Activated naive CD8-positive, alpha-beta T cell (primary cell): ENCODE data around the gene POU5F1.

ENCODE experiments used
- H3K27ac Mint-ChIP-seq: one replicate; pipeline ENCODE4 v1.8.0; 2021; ENCODE audit warnings: mixed read lengths
- H3K27me3 Mint-ChIP-seq: one replicate; pipeline ENCODE4 v1.8.0; 2021; ENCODE audit warnings: mixed read lengths
- H3K36me3 Mint-ChIP-seq: one replicate; pipeline ENCODE4 v1.8.0; 2021; ENCODE audit warnings: mixed read lengths
- H3K4me1 Mint-ChIP-seq: one replicate; pipeline ENCODE4 v1.8.0; 2021; ENCODE audit warnings: low read depth, mixed read lengths
- H3K4me3 Mint-ChIP-seq: one replicate; pipeline ENCODE4 v1.8.0; 2021; ENCODE audit warnings: mild to moderate bottlenecking, mixed read lengths
- H3K9me3 Mint-ChIP-seq: one replicate; pipeline ENCODE4 v1.8.0; 2021; ENCODE audit warnings: low read depth, mixed read lengths

The POU5F1 gene

GRCh38 chr6:31143148-31143547 is 27.3 kb downstream of the POU5F1 start:
- peaks cover 2% of the 10 kb centered on the region for H3K36me3 Mint-ChIP-seq
- no peaks in the 10 kb centered on the region for H3K27me3 Mint-ChIP-seq
- H3K27ac Mint-ChIP-seq = no peak overlapping the region
- no peak overlapping the region for H3K4me3 Mint-ChIP-seq
- H3K4me1 Mint-ChIP-seq = peaks cover 2% of the 10 kb centered on the region
- H3K9me3 Mint-ChIP-seq = no peaks in the 10 kb centered on the region

GRCh38 chr6:31142361-31142761 is 28.1 kb downstream of the POU5F1 start:
- Mint-ChIP-seq H3K36me3 (peaks cover 1% of the 10 kb centered on the region), H3K4me3 (no peak overlapping the region), H3K27me3 (no peaks in the 10 kb centered on the region), H3K9me3 (no peaks in the 10 kb centered on the region), H3K27ac (no peak overlapping the region), H3K4me1 (peaks cover 7% of the 10 kb centered on the region)

- Mint-ChIP-seq H3K36me3 (no peaks in the 10 kb centered on the region), H3K4me3 (no peak overlapping the region), H3K27me3 (no peaks in the 10 kb centered on the region), H3K27ac (no peak overlapping the region), H3K9me3 (no peaks in the 10 kb centered on the region), H3K4me1 (peaks cover 7% of the 10 kb centered on the region)
Observed at GRCh38 chr6:31140643-31141042, 29.8 kb downstream of the POU5F1 start.

- peaks cover 7% of the 10 kb centered on the region for H3K4me1 Mint-ChIP-seq
- H3K36me3 Mint-ChIP-seq = no peaks in the 10 kb centered on the region
- no peaks in the 10 kb centered on the region for H3K9me3 Mint-ChIP-seq
- H3K27me3 Mint-ChIP-seq = no peaks in the 10 kb centered on the region
- no peak overlapping the region for H3K27ac Mint-ChIP-seq
- H3K4me3 Mint-ChIP-seq = no peak overlapping the region
Observed at GRCh38 chr6:31139599-31139998, 30.9 kb downstream of the POU5F1 start.

- peaks cover 7% of the 10 kb centered on the region for H3K4me1 Mint-ChIP-seq
- no peak within 1 kb of the TSS for H3K27ac Mint-ChIP-seq
- H3K4me3 Mint-ChIP-seq = no peak within 1 kb of the TSS
Observed at GRCh38 chr6:31138982-31139381, 31.5 kb downstream of the POU5F1 start, which contains the start of gene PSORS1C2. Gene PSORS1C2, minus strand, starts transcription at chr6:31139066. Its CDS starts 40 bp downstream, at chr6:31139026.

GRCh38 chr6:31135710-31136109 is 34.8 kb downstream of the POU5F1 start:
- Mint-ChIP-seq H3K27me3 (no peaks in the 10 kb centered on the region), H3K4me1 (peaks cover 7% of the 10 kb centered on the region), H3K36me3 (no peaks in the 10 kb centered on the region), H3K27ac (no peak overlapping the region), H3K4me3 (no peak overlapping the region), H3K9me3 (no peaks in the 10 kb centered on the region)

More at GRCh38 chr6:31138982-31139381, 31.5 kb downstream of the POU5F1 start, which contains the start of gene PSORS1C2:
- Mint-ChIP-seq H3K36me3 (no peaks in the 10 kb centered on the region), H3K9me3 (no peaks in the 10 kb centered on the region), H3K27me3 (no peaks in the 10 kb centered on the region)

- Mint-ChIP-seq H3K4me1 (peaks cover 11% of the 10 kb centered on the region), H3K27me3 (no peaks in the 10 kb centered on the region), H3K27ac (no peak overlapping the region), H3K4me3 (no peak overlapping the region), H3K9me3 (no peaks in the 10 kb centered on the region), H3K36me3 (no peaks in the 10 kb centered on the region)
Observed at GRCh38 chr6:31132806-31133205, 37.7 kb downstream of the POU5F1 start.

- peaks cover 8% of the 10 kb centered on the region for H3K4me1 Mint-ChIP-seq
- no peak overlapping the region for H3K27ac Mint-ChIP-seq
- no peaks in the 10 kb centered on the region for H3K27me3 Mint-ChIP-seq
Observed at GRCh38 chr6:31131595-31131994, 38.9 kb downstream of the POU5F1 start.

GRCh38 chr6:31130751-31131150 is 39.7 kb downstream of the POU5F1 start:
- no peaks in the 10 kb centered on the region for H3K36me3 Mint-ChIP-seq
- H3K27me3 Mint-ChIP-seq = no peaks in the 10 kb centered on the region
- peaks cover 8% of the 10 kb centered on the region for H3K4me1 Mint-ChIP-seq
- no peak overlapping the region for H3K27ac Mint-ChIP-seq
- H3K4me3 Mint-ChIP-seq = no peak overlapping the region
- no peaks in the 10 kb centered on the region for H3K9me3 Mint-ChIP-seq

More at GRCh38 chr6:31131595-31131994, 38.9 kb downstream of the POU5F1 start:
- Mint-ChIP-seq H3K9me3 (no peaks in the 10 kb centered on the region), H3K4me3 (no peak overlapping the region), H3K36me3 (no peaks in the 10 kb centered on the region)

- Mint-ChIP-seq H3K27ac (no peak overlapping the region), H3K9me3 (no peaks in the 10 kb centered on the region), H3K4me3 (no peak overlapping the region), H3K36me3 (no peaks in the 10 kb centered on the region), H3K27me3 (no peaks in the 10 kb centered on the region), H3K4me1 (peaks cover 8% of the 10 kb centered on the region)
Observed at GRCh38 chr6:31129130-31129529, 41.4 kb downstream of the POU5F1 start.

- Mint-ChIP-seq H3K9me3 (no peaks in the 10 kb centered on the region), H3K4me1 (peaks cover 8% of the 10 kb centered on the region), H3K36me3 (no peaks in the 10 kb centered on the region), H3K4me3 (no peak overlapping the region), H3K27ac (no peak overlapping the region), H3K27me3 (no peaks in the 10 kb centered on the region)
Observed at GRCh38 chr6:31128093-31128676, 42.3 kb downstream of the POU5F1 start.

- no peaks in the 10 kb centered on the region for H3K36me3 Mint-ChIP-seq
- no peaks in the 10 kb centered on the region for H3K9me3 Mint-ChIP-seq
- H3K4me3 Mint-ChIP-seq = no peak overlapping the region
- H3K27ac Mint-ChIP-seq = no peak overlapping the region
- peaks cover 8% of the 10 kb centered on the region for H3K4me1 Mint-ChIP-seq
- H3K27me3 Mint-ChIP-seq = no peaks in the 10 kb centered on the region
Observed at GRCh38 chr6:31126396-31127175, 43.9 kb downstream of the POU5F1 start.

- Mint-ChIP-seq H3K4me3 (no peak overlapping the region), H3K9me3 (no peaks in the 10 kb centered on the region), H3K27me3 (no peaks in the 10 kb centered on the region), H3K27ac (no peak overlapping the region), H3K36me3 (no peaks in the 10 kb centered on the region), H3K4me1 (peaks cover 8% of the 10 kb centered on the region)
Observed at GRCh38 chr6:31125586-31126363, 44.7 kb downstream of the POU5F1 start.

GRCh38 chr6:31125162-31125561 is 45.3 kb downstream of the POU5F1 start:
- H3K27me3 Mint-ChIP-seq = no peaks in the 10 kb centered on the region
- no peak overlapping the region for H3K4me3 Mint-ChIP-seq
- H3K27ac Mint-ChIP-seq = no peak overlapping the region
- peaks cover 8% of the 10 kb centered on the region for H3K4me1 Mint-ChIP-seq
- H3K9me3 Mint-ChIP-seq = no peaks in the 10 kb centered on the region
- no peaks in the 10 kb centered on the region for H3K36me3 Mint-ChIP-seq
